ENCODE data around the gene CCNH.

- TF ChIP-seq EZH2 (IDR thresholded peaks at IDR 0.05; ENCODE audit: low read length, unreplicated experiment) (no peak), EZH2phosphoT487 (IDR thresholded peaks at IDR 0.05; ENCODE audit: borderline replicate concordance, low read length) (no peak)
- TF ChIP-seq, protein P1, sequence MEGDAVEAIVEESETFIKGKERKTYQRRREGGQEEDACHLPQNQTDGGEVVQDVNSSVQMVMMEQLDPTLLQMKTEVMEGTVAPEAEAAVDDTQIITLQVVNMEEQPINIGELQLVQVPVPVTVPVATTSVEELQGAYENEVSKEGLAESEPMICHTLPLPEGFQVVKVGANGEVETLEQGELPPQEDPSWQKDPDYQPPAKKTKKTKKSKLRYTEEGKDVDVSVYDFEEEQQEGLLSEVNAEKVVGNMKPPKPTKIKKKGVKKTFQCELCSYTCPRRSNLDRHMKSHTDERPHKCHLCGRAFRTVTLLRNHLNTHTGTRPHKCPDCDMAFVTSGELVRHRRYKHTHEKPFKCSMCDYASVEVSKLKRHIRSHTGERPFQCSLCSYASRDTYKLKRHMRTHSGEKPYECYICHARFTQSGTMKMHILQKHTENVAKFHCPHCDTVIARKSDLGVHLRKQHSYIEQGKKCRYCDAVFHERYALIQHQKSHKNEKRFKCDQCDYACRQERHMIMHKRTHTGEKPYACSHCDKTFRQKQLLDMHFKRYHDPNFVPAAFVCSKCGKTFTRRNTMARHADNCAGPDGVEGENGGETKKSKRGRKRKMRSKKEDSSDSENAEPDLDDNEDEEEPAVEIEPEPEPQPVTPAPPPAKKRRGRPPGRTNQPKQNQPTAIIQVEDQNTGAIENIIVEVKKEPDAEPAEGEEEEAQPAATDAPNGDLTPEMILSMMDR (conservative IDR thresholded peaks at IDR 0.05; ENCODE audit: low read depth, low read length), result no peak
These were observed 64.9 kb downstream of the CCNH start for GRCh38 chr5:87347841-87348240.
